ENCODE results near the gene DERL3.

DERL3 gene

GRCh38 chr22:23847310-23847920, 8.6 kb upstream of the DERL3 start:
- no peak for DNase-seq

- no peak for DNase-seq
These were observed 7.3 kb upstream of the DERL3 start for GRCh38 chr22:23846081-23846469.

- no peak for DNase-seq
These were observed 6.7 kb upstream of the DERL3 start for GRCh38 chr22:23845265-23846080.

GRCh38 chr22:23844739-23845202, 6.0 kb upstream of the DERL3 start:
- DNase-seq, result no peak

GRCh38 chr22:23842599-23842998, 3.8 kb upstream of the DERL3 start:
- DNase-seq, result no peak

- no peak for DNase-seq
These were observed 3.1 kb upstream of the DERL3 start for GRCh38 chr22:23841736-23842445.

- no peak for DNase-seq
These were observed 2.5 kb upstream of the DERL3 start for GRCh38 chr22:23841292-23841691.

GRCh38 chr22:23840026-23840425, 1.2 kb upstream of the DERL3 start:
- DNase-seq, result no peak

GRCh38 chr22:23837911-23838680, 710 bp downstream of the DERL3 start:
- peak; percentile 11 for DNase-seq

- no peak for DNase-seq
These were observed 1.3 kb downstream of the DERL3 start for GRCh38 chr22:23837496-23837859.

- DNase-seq, result no peak
These were observed 1.9 kb downstream of the DERL3 start for GRCh38 chr22:23836692-23837495.

- DNase-seq, result no peak
These were observed 2.5 kb downstream of the DERL3 start for GRCh38 chr22:23836281-23836680.

- DNase-seq, result no peak
These were observed 3.2 kb downstream of the DERL3 start for GRCh38 chr22:23835484-23836144.

- DNase-seq, result no peak
These were observed 3.9 kb downstream of the DERL3 start for GRCh38 chr22:23834793-23835483.

GRCh38 chr22:23834406-23834792, 4.4 kb downstream of the DERL3 start:
- no peak for DNase-seq

GRCh38 chr22:23833911-23834317, 4.9 kb downstream of the DERL3 start:
- no peak for DNase-seq

- DNase-seq, result no peak
These were observed 5.6 kb downstream of the DERL3 start for GRCh38 chr22:23833017-23833751.

GRCh38 chr22:23832226-23833016, 6.4 kb downstream of the DERL3 start:
- DNase-seq, result no peak

- no peak for DNase-seq
These were observed 7.0 kb downstream of the DERL3 start for GRCh38 chr22:23831781-23832180.
